WI38 (cell line): ENCODE data around the gene HMGN3.

Source experiments
- H3K4me3 ChIP-seq: 2 replicates; pipeline ENCODE4 v1.5.1; 2011; ENCODE audit warnings: low read depth, mild to moderate bottlenecking, control low read depth, low read length
- CTCF ChIP-seq: IDR thresholded peaks from 2 replicates; pipeline ENCODE4 v1.5.1; 2012; ENCODE audit warnings: low read depth, mild to moderate bottlenecking, control low read depth, low read length

The HMGN3 gene

GRCh38 chr6:79232696-79233462, 1.6 kb downstream of the HMGN3 start:
- no peak for TF ChIP-seq CTCF
- peak overlapping the region; percentile 77 for H3K4me3 ChIP-seq

- no peak for TF ChIP-seq CTCF
- no peak overlapping the region for H3K4me3 ChIP-seq
These were observed 2.8 kb downstream of the HMGN3 start for GRCh38 chr6:79231666-79232065.

- no peak for TF ChIP-seq CTCF
- no peak overlapping the region for H3K4me3 ChIP-seq
These were observed 3.4 kb downstream of the HMGN3 start for GRCh38 chr6:79231101-79231500.

GRCh38 chr6:79230149-79230548, 4.3 kb downstream of the HMGN3 start:
- no peak overlapping the region for H3K4me3 ChIP-seq
- TF ChIP-seq CTCF: no peak

GRCh38 chr6:79227445-79227844, 7.0 kb downstream of the HMGN3 start:
- no peak for TF ChIP-seq CTCF

GRCh38 chr6:79226660-79227059, 7.8 kb downstream of the HMGN3 start:
- no peak overlapping the region for H3K4me3 ChIP-seq
- TF ChIP-seq CTCF: no peak

More at GRCh38 chr6:79227445-79227844, 7.0 kb downstream of the HMGN3 start:
- no peak overlapping the region for H3K4me3 ChIP-seq

GRCh38 chr6:79225717-79226599, 8.5 kb downstream of the HMGN3 start:
- H3K4me3 ChIP-seq: no peak overlapping the region
- no peak for TF ChIP-seq CTCF
